GM21786 (cell line): ENCODE results near the gene BCL7A.

Experiments
- ATAC-seq: cut with Tn5 transposase; IDR thresholded peaks from one replicate; pipeline ENCODE4 v1.9.1; 2021; ENCODE audit not compliant: unreplicated experiment

The BCL7A gene

GRCh38 chr12:121996945-121997612 is 24.6 kb upstream of the BCL7A start:
- no peak for ATAC-seq

GRCh38 chr12:122001466-122002209 is 20.0 kb upstream of the BCL7A start:
- no peak for ATAC-seq

DNA sequence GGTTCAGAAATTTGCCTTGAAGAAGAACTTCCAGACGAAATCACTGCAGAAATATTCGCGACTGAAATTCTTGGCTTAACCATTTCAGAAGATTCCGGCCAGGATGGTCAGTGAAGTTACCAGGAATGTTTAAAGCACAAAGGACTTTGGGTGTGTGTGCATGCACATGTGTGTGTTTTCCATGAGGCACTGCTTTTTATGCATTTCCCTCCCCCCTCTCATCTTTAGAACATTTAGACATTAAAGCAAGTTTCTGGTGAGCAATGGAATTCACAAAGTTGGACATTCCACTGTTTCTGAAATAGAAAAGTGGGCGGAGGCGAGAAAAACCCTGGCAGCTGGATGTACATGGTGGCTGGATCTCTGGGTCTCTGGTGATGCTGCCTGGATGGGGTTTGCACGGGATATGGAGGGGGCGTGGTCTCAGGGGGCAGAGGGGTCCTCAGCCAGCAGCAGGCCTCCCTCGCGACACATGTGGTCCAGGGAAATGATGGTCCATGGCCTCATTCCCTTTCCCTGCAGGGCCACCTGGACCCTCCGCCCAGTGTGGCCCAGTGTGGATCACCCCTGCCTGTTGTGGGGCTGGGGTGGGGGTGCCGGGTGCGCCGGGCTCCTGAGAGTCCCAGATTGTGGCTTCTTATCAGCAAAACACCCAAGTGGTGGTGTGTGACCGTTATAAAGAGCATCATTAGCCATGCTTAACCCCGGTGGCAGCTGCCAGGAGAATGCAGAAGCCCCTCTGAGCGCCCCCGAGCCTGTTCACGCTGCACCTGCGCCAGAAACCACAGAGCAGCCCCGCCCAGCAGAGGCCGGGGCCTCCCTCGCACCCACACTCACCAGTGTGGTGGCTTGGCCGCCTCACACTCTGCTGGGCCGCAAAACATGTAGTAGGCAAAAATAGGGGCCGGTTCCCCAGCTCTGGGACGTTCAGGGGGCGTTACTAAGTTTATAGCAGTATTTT is 17.8 kb upstream of the BCL7A start:
- peak; percentile 50 for ATAC-seq

DNA sequence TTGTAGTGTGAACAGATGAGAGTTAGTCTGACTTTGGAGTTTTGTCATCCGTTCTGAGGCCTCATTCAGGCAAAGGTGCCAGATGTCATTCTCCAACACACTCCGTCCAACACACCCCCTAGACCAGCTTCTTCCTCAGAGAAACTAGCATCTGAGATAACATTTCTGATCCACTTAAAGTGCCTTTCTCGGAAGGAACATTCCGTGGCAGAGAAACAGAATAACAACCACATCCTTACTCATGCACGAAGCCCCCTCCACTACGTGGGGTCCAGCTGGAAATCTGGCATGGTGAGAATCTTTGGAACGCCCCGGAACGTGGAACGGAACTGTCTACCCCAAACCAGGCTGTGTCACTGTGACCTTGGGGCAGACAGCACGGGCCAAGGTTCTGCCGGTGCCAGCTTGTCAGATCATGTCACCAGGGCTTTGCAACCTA is 17.0 kb upstream of the BCL7A start:
- no peak for ATAC-seq

DNA sequence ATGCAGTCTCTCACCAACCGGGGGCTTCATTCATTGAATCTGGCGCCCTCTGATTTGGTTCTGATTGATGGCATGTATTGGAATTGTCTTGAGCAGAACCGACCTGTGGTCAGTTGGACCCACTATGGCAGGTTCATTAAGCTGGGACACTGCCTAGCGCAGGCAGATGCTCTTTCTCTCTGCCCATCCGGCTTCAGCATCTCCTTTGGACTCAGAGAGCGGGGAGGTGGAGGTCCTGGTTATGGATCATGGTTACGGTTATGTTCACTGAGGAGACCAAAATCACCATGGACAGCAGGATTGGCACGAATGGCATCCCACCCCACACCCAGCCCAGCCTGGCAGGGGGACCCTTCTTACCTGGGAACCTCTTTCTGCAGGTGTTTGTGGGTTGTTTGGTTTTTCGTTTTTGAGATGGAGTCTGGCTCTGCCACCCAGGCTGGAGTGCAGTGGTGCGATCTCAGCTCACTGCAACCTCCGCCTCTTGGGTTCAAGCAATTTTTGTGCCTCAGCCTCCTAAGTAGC is 16.4 kb upstream of the BCL7A start:
- ATAC-seq: no peak

- ATAC-seq: no peak
These were observed 15.3 kb upstream of the BCL7A start for GRCh38 chr12:122006186-122006926.

DNA sequence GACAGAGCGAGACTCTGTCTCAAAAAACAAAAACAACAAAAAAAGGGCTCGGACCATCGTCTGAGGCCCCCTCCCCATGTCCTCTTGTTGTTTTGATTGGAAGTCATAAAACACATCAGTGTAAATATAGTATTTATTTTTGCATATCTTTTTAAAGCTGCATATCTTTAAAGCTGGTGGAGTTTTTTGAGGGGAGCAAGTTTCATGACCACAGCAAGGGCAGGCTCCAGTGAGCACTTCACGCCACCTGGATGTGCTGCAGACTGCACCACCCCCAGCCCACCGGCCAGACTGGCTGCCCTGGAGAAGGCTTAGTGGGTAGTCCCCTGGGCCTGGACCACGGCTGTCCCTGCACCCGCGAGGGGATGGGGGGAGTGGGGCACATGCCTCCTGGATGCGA is 11.9 kb upstream of the BCL7A start:
- no peak for ATAC-seq

DNA sequence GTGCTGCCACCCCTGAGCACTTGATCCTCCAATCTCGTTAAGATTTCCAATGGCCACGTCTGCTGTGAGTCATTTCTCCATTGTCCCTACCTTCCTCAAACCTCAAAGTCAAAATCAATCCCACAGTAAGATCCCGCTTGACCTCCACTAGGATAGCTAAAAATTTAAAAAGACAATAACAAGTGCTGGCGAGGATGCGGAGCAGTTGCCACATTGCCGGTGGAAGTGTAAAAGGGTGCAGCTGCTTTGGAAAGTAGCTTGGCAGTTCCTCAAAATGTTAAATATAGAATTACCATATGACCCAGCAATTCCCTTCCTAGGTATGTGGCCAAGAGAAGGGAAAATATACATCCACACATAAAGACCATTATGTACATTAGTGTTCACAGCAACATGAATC is 9.5 kb upstream of the BCL7A start:
- ATAC-seq: no peak

DNA sequence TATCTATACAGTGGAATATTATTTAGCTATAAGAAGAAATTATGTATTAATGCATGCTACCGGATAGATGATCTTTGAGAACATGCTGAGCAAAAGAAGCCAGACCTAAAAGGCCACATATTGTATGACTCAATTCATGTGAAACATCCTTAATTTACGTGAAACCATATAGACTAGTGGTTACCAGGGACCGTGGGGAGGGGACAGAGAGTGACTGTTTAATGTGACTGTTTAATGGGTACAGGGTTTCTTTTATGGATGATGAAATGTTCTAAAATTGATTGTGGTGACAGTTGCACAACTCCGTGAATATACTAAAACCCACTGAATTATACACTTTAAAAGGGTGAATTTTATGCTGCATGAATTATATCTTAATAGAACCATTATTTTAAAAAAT is 8.5 kb upstream of the BCL7A start:
- no peak for ATAC-seq

DNA sequence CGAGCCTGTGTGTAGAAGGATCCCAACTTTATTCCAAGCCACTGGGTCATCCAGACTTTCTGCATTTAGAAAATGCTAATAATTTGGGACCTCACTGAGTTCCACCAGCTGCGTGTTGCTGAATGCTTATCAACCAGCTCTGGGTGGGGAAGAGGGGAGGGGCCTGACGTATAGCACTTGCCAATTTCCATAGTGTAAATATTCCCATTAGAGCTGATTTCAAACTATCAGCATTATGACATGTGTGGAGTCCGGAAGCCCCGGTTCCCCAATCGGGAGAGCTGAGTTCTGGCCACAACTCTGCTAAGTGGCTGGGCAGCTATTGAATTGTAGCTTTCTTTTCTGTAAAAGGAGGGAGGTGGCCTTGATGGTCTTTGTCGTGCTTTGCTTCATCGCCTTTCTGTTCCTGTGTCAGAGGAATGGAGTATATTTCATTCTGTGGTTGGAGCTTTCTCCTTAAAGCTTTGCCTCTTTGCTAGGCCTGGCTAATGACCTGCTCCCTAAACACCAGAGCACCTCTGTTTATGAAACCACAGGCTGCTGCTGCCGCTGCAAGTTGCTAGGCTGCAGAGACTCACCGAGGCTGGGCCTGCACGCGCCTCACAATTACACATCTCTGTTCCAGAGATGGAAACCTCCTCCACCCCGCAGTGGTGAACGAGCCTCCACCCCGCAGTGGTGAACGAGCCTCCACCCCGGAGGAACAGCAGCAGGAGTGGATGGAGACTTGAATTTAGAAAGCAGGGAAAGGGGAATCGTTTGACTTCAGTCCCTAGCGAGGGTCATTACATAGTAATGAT is 7.7 kb upstream of the BCL7A start:
- no peak for ATAC-seq

DNA sequence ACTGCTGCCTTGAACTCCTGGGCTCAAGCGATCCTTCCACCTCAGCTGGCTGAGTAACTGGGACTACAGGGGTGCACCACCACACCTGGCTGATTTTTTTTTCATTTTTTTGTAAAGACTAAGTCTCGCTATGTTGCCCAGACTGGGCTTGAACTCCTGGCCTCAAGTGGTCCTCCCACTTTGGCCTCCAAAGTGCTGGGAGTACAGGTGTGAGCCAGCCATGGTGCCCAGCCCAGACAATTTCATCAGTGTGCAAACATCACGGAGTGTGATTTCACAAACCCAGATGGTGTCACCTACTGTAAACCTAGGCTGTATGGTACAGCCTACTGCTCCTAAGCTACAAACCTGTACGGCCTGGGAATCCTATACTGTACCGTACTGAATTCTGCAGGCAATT is 6.9 kb upstream of the BCL7A start:
- ATAC-seq: no peak

- no peak for ATAC-seq
These were observed 3.2 kb upstream of the BCL7A start for GRCh38 chr12:122018457-122018856.

- no peak for ATAC-seq
These were observed 2.7 kb upstream of the BCL7A start for GRCh38 chr12:122018937-122019336.

GRCh38 chr12:122020795-122021192 is 890 bp upstream of the BCL7A start:
- no peak for ATAC-seq

DNA sequence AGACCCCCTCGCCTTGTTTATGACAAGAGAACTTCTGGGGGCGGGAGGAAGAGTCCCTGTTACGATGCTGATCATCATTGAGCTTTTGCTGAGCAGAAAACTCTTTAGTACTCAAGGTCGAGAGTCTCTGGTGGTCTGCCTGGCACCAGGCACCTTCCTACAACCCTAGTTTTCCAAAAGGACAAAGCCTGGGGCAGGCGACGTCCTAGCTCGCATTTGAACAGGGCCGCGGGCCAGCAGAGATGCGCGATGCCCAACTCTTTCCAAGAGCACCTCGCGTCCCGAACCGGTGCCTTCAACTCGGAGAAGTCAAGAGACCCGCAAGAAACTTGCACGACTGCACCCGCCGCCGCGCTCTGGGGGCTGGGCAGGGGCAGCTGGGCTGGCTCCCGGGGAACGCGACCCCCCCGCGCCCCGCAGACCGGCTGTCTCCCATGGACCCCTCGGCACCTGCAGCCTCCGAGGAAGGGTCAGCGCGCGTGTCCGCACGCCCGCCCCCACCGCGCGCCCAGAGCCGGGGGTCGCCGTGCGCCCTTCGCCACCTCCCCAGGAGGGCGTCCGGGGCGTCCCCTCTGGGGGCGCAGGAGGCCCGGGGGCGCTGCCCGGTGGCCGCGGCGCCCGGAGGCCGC is 377 bp upstream of the BCL7A start:
- ATAC-seq: no peak

- no peak for ATAC-seq
These were observed 982 bp downstream of the BCL7A start for GRCh38 chr12:122022393-122023338.

DNA sequence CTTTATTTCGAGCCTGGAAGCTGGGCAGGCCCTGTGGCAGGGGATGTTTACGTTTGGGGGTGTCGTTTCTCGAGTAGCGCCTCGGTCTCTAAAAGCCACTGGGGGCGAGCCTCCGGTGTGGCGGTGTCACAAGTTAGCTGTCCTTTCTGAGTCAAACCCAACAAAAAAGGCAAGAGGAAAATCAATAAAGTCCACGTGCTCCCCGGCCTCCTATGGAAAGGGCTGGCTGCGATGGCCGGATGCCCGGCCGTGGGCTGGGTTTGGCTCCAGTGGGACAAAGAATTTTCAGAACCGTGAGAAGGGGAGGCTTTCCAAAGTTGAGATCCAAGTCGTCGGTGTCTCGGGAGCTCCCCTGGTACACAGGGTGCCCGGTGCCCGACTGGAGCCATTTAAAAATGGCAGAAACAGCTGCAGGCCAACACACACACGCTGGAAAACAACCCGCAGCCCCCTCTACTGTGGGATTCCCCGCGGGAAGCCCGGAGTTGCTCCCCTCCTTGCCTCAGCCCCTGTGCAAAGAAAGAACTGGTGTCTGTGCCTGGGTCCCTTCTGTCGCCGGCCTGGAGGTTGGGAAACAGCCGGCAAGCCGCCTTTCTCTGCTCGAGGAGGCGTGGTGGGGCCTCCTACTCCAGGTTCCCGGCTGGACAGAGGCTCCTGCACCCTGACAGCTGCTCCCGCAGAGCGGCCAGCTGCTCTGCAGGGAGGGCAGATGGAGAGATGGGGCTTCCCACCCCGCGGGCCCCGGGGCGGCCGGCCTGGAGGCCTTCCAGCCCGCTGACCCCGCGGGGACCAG is 1.9 kb downstream of the BCL7A start:
- no peak for ATAC-seq
